GM12878 (cell line): Measurements from ENCODE around the gene LY6G6D. TPM values are rescaled to one million over a fixed set of nuclear protein-coding genes. Genes with fewer than 3 reads are reported as not detected.

Experiments
- ATAC-seq: fragments of 200-7000 bp; cut with Tn5 transposase; 3 replicates; pipeline ENCODE4 v1.9.1; 2020; ENCODE audit warnings: mild to moderate bottlenecking, moderate library complexity
- BruUV-seq: library from RNA; stranded (reverse); fragments of 400-500 nt; replicated peaks from 2 replicates; lab custom pipeline; 2021; lab: Mats Ljungman, UMichigan
- CTCF ChIA-PET: fragments of 300-600 bp; sonication (Branson Sonifier 250); formaldehyde crosslinking; extraction: SDS; loops from one replicate; lab custom pipeline; 2021; ENCODE audit warnings: inconsistent platforms; lab: Yijun Ruan, JAX
- POLR2A ChIA-PET: fragments of 350-600 bp; formaldehyde crosslinking; extraction: SDS; loops from one replicate; lab custom pipeline; 2021; ENCODE audit warnings: inconsistent platforms; lab: Charles Lee
- RAD21 ChIA-PET: fragments of 300-600 bp; sonication (Branson Sonifier 250); formaldehyde crosslinking; loops from one replicate; lab custom pipeline; 2023; ENCODE audit warnings: antibody characterized with exemption; ENCODE audit not compliant: unreplicated experiment; lab: Charles Lee
- SMC1A ChIA-PET: fragments of 300-600 bp; sonication (Branson Sonifier 250); formaldehyde crosslinking; loops from one replicate; lab custom pipeline; 2023; ENCODE audit not compliant: unreplicated experiment, uncharacterized antibody; lab: Charles Lee
- DNase-seq: peaks from one replicate; pipeline ENCODE4 v3.0.0-alpha.2; 2011; ENCODE audit warnings: low read depth, low spot score
- FAIRE-seq: peaks from 3 replicates; lab custom pipeline; 2011; peaks lifted over from hg19 to GRCh38; lab: Jason Lieb, UNC
- H2AFZ ChIP-seq: 2 replicates; pipeline ENCODE4 v1.6.0; 2011; ENCODE audit warnings: low read depth, low read length, control low read depth; ENCODE audit not compliant: control insufficient read depth
- H3K27ac ChIP-seq: 2 replicates; pipeline ENCODE4 v1.5.1; 2011; ENCODE audit warnings: control low read depth; ENCODE audit not compliant: control insufficient read depth, insufficient read depth
- H3K27me3 ChIP-seq, 2 experiments: replicated peaks in 1 of 2; 2 replicates each; pipeline versions ENCODE4 v1.6.0 to v1.6.1; 2011; ENCODE audit warnings: low read length in 1 of 2; ENCODE audit not compliant: control insufficient read depth in 2 of 2, insufficient read depth in 2 of 2
- H3K36me3 ChIP-seq, 2 experiments: 2 replicates each; pipeline ENCODE4 v1.5.1; 2011; ENCODE audit warnings: low read length in 1 of 2; ENCODE audit not compliant: control insufficient read depth in 2 of 2, insufficient read depth in 2 of 2
- H3K4me1 ChIP-seq: 2 replicates; pipeline ENCODE4 v1.6.1; 2011; ENCODE audit warnings: mild to moderate bottlenecking, low read length, moderate library complexity, mixed read lengths; ENCODE audit not compliant: control insufficient read depth, insufficient read depth
- H3K4me2 ChIP-seq: 2 replicates; pipeline ENCODE4 v1.6.0; 2011; ENCODE audit warnings: control low read depth; ENCODE audit not compliant: control insufficient read depth, insufficient read depth
- H3K4me3 ChIP-seq: fragments of 200-600 bp; sonication (generic); 2 replicates; pipeline ENCODE4 v1.5.1; 2016
- H3K79me2 ChIP-seq: 2 replicates; pipeline ENCODE4 v1.6.0; 2011; ENCODE audit warnings: low read length; ENCODE audit not compliant: control insufficient read depth, insufficient read depth
- H3K9ac ChIP-seq: 2 replicates; pipeline ENCODE4 v1.8.0; 2011; ENCODE audit warnings: low read length, control low read depth, mixed read lengths; ENCODE audit not compliant: control insufficient read depth, insufficient read depth
- H3K9me3 ChIP-seq: replicated peaks from 3 replicates; pipeline ENCODE4 v1.5.1; 2011; ENCODE audit warnings: mild to moderate bottlenecking, low read length; ENCODE audit not compliant: control insufficient read depth, insufficient read depth
- H4K20me1 ChIP-seq: 2 replicates; pipeline ENCODE4 v1.6.0; 2011; ENCODE audit not compliant: control insufficient read depth, insufficient read depth
- ATF7 ChIP-seq: fragments of 450-650 bp; IDR thresholded peaks from 2 replicates; pipeline ENCODE4 v1.6.1; 2016; ENCODE audit warnings: low read depth, mild to moderate bottlenecking
- CBFB ChIP-seq: IDR thresholded peaks from 2 replicates; pipeline ENCODE4 v1.6.1; 2016; ENCODE audit warnings: antibody characterized with exemption, low read depth
- GABPA ChIP-seq: IDR thresholded peaks from 2 replicates; pipeline ENCODE4 v1.6.1; 2014; ENCODE audit warnings: antibody characterized with exemption, low read depth, mild to moderate bottlenecking, inconsistent platforms
- KAT2A ChIP-seq: conservative IDR thresholded peaks from 2 replicates; pipeline ENCODE4 v1.6.1; 2011; ENCODE audit warnings: low read depth, low read length; ENCODE audit not compliant: control insufficient read depth
- MTA2 ChIP-seq: fragments of 450-650 bp; IDR thresholded peaks from 2 replicates; pipeline ENCODE4 v1.6.1; 2016; ENCODE audit warnings: low read depth, mild to moderate bottlenecking, moderate library complexity
- SMC3 ChIP-seq: IDR thresholded peaks from 2 replicates; pipeline ENCODE4 v1.6.1; 2011; ENCODE audit warnings: low read length, improper control_type of control experiment, borderline replicate concordance
- YBX1 ChIP-seq: fragments of 450-650 bp; IDR thresholded peaks from 2 replicates; pipeline ENCODE4 v1.6.1; 2016; ENCODE audit warnings: antibody characterized with exemption
- ZNF24 ChIP-seq: fragments of 450-650 bp; IDR thresholded peaks from 2 replicates; pipeline ENCODE4 v1.6.1; 2017; ENCODE audit warnings: antibody characterized with exemption, mild to moderate bottlenecking
- ZZZ3 ChIP-seq: IDR thresholded peaks from 2 replicates; pipeline ENCODE4 v1.6.1; 2011; ENCODE audit warnings: low read depth; ENCODE audit not compliant: control insufficient read depth, insufficient read length
- WGBS: methylation state at CpG from one replicate; pipeline ENCODE4 v1.1.6; 2016; ENCODE audit warnings: low lambda C conversion rate; ENCODE audit not compliant: insufficient replicate concordance, insufficient coverage; ENCODE audit errors: missing lambda C conversion rate; 5-methylcytosine and 5-hydroxymethylcytosine counted together
- in situ Hi-C: fragments of 300-500 bp; cut with MboI; formaldehyde crosslinking; loops from 9 replicates; pipeline ENCODE4 v1.14.3; 2018; ENCODE audit warnings: mixed read lengths
- intact Hi-C: fragments of 100-400 bp; cut with micrococcal nuclease; formaldehyde crosslinking; loops from one replicate; pipeline ENCODE4 v1.14.2; 2022; ENCODE audit not compliant: unreplicated experiment
- polyA plus RNA-seq, 11 experiments: library from polyadenylated mRNA; depleted of rRNA in 4 of 11; unstranded in 6 of 11; stranded (reverse) in 5 of 11; fragments of >200 nt; fragmentation: Nextera tagmentation in 4 of 11; fragmentation: Illumina TruSeq in 1 of 11; extraction: Ambion mirVana in 4 of 11; extraction: Trizol in 1 of 11; gene quantifications; 1 replicate in 1 of 11; 2 replicates in 10 of 11; pipeline versions ENCODE4 v1.2.1 to v1.2.3, GENCODE V29; 2011 to 2016; ENCODE audit warnings: inconsistent platforms in 2 of 11, missing spikeins in 2 of 11, low read depth in 1 of 11
- total RNA-seq, 4 experiments: library from RNA; depleted of rRNA in 3 of 4; stranded (reverse); fragments of >200 nt in 3 of 4; fragmentation: Illumina TruSeq in 1 of 4; extraction: Trizol in 1 of 4; gene quantifications; 2 replicates each; pipeline versions ENCODE4 v1.2.1 to v1.2.3, GENCODE V29; 2013 to 2021
- TF ChIP-seq, protein P1 (sequence below): fragments of 150-350 bp; IDR thresholded peaks from 2 replicates; pipeline ENCODE4 v1.6.1; 2014; ENCODE audit warnings: mild to moderate bottlenecking, low read depth, low read length
- TF ChIP-seq, protein P2 (sequence below): fragments of 450-650 bp; formaldehyde crosslinking; IDR thresholded peaks from 2 replicates; pipeline ENCODE4 v1.4.0; 2022; ENCODE audit warnings: mild to moderate bottlenecking, moderate library complexity
- TF ChIP-seq, protein P3 (sequence below): fragments of 450-650 bp; IDR thresholded peaks from 2 replicates; pipeline ENCODE4 v1.6.1; 2017; ENCODE audit warnings: low read depth, mild to moderate bottlenecking, moderate library complexity

LY6G6D gene
- total and polyA plus RNA-seq, 10 of the 15 experiments (the other 5 are each of a cell fraction or from before 2014, with no cell fraction given), result not detected

DNA sequence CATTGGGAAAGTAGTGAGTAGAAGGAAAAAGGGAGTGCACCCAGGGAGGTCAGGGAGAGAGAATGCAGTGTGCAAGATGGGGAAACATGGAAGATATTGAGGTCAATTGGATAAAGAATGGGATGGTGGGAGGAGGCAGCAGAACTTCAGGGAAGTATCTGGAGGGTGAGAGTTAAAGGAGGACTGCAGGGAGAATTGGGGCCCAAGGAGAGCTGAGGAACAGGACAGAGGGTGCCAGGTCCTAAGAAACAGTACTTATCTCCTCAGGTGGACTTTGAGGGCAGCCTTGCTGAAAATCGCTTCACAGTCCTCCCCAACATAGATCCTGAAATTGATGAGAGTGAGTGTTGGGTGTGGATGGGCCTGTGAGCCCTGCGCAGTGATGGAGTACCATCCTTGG is 43.1 kb downstream of the LY6G6D start:
- ChIA-PET CTCF (interaction anchor here (1.0 to 4.2 kb wide), 3 partner anchors 12 to 132 kb away, joined by 3 to 24 read pairs (median 3); no protein-coding TSS in a partner anchor), POLR2A (interaction anchor here (1.0 kb wide), 1 partner anchor 43 kb away, joined by 3 read pairs; no protein-coding TSS in a partner anchor), RAD21 (interaction anchor here (0.9 kb wide), 1 partner anchor 19 kb away, joined by 5 read pairs; the partner anchor contains the start of gene MSH5), SMC1A (no interaction called here)
- H3K79me2 ChIP-seq, result no peaks in the 10 kb centered on the region
- H3K4me2 ChIP-seq, result no peak overlapping the region
- no TSS peak for BruUV-seq
- H3K9me3 ChIP-seq, result no peaks in the 10 kb centered on the region
- in situ Hi-C loops (no loop called here), intact Hi-C loops (no loop called here)
- no peak overlapping the region for H3K4me3 ChIP-seq
- H3K9ac ChIP-seq, result no peak overlapping the region
- no peaks in the 10 kb centered on the region for H3K27me3 ChIP-seq
- H4K20me1 ChIP-seq, result no peaks in the 10 kb centered on the region
- no peak for FAIRE-seq
- ATAC-seq, result no peak
- H3K4me1 ChIP-seq, result no peaks in the 10 kb centered on the region
- WGBS, result 97% methylated on average over 2 of the region's 2 CpGs
- no peak overlapping the region for H2AFZ ChIP-seq
- no peak overlapping the region for H3K27ac ChIP-seq
- no peaks in the 10 kb centered on the region; a peak in 2 of 4 replicates for H3K36me3 ChIP-seq
- DNase-seq, result no peak
- TF ChIP-seq, protein P1, sequence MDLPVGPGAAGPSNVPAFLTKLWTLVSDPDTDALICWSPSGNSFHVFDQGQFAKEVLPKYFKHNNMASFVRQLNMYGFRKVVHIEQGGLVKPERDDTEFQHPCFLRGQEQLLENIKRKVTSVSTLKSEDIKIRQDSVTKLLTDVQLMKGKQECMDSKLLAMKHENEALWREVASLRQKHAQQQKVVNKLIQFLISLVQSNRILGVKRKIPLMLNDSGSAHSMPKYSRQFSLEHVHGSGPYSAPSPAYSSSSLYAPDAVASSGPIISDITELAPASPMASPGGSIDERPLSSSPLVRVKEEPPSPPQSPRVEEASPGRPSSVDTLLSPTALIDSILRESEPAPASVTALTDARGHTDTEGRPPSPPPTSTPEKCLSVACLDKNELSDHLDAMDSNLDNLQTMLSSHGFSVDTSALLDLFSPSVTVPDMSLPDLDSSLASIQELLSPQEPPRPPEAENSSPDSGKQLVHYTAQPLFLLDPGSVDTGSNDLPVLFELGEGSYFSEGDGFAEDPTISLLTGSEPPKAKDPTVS, result no peak
- TF ChIP-seq YBX1, result no peak
- no peak for TF ChIP-seq MTA2
- TF ChIP-seq KAT2A, result no peak
- no peak for TF ChIP-seq CBFB
- no peak for TF ChIP-seq ATF7

- in situ Hi-C loops (no loop called here), intact Hi-C loops (no loop called here)
- Histone ChIP-seq H3K27me3 (no peaks in the 10 kb centered on the region), H4K20me1 (no peaks in the 10 kb centered on the region), H3K4me1 (no peaks in the 10 kb centered on the region), H2AFZ (no peak overlapping the region), H3K27ac (no peak overlapping the region), H3K4me2 (no peak overlapping the region), H3K36me3 (no peaks in the 10 kb centered on the region; a peak in 2 of 4 replicates), H3K79me2 (no peaks in the 10 kb centered on the region), H3K9me3 (no peaks in the 10 kb centered on the region), H3K4me3 (no peak overlapping the region), H3K9ac (no peak overlapping the region)
- no peak for FAIRE-seq
- ATAC-seq, result no peak
- POLR2A ChIA-PET, result no interaction called here
- 97% methylated on average over 5 of the region's 5 CpGs for WGBS
- BruUV-seq, result no TSS peak
- no peak for DNase-seq
- CTCF ChIA-PET, result interaction anchor here (4.2 kb wide), 1 partner anchor 9 kb away, joined by 24 read pairs; no protein-coding TSS in a partner anchor
- SMC1A ChIA-PET, result interaction anchor here (1.1 kb wide), 1 partner anchor 31 kb away, joined by 3 read pairs; the partner anchor contains the start of gene DDAH2
- RAD21 ChIA-PET, result no interaction called here
- TF ChIP-seq SMC3 (no peak), ZZZ3 (no peak), GABPA (no peak), ZNF24 (no peak)
- TF ChIP-seq, protein P2, sequence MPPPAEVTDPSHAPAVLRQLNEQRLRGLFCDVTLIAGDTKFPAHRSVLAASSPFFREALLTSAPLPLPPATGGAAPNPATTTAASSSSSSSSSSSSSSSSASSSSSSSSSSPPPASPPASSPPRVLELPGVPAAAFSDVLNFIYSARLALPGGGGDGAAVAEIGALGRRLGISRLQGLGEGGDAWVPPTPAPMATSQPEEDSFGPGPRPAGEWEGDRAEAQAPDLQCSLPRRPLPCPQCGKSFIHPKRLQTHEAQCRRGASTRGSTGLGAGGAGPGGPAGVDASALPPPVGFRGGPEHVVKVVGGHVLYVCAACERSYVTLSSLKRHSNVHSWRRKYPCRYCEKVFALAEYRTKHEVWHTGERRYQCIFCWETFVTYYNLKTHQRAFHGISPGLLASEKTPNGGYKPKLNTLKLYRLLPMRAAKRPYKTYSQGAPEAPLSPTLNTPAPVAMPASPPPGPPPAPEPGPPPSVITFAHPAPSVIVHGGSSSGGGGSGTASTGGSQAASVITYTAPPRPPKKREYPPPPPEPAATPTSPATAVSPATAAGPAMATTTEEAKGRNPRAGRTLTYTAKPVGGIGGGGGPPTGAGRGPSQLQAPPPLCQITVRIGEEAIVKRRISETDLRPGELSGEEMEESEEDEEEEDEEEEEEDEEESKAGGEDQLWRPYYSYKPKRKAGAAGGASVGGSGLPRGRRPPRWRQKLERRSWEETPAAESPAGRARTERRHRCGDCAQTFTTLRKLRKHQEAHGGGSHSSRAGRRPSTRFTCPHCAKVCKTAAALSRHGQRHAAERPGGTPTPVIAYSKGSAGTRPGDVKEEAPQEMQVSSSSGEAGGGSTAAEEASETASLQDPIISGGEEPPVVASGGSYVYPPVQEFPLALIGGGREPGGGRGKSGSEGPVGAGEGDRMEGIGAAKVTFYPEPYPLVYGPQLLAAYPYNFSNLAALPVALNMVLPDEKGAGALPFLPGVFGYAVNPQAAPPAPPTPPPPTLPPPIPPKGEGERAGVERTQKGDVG (CRISPR knock-in tag), result no peak
- TF ChIP-seq, protein P3, sequence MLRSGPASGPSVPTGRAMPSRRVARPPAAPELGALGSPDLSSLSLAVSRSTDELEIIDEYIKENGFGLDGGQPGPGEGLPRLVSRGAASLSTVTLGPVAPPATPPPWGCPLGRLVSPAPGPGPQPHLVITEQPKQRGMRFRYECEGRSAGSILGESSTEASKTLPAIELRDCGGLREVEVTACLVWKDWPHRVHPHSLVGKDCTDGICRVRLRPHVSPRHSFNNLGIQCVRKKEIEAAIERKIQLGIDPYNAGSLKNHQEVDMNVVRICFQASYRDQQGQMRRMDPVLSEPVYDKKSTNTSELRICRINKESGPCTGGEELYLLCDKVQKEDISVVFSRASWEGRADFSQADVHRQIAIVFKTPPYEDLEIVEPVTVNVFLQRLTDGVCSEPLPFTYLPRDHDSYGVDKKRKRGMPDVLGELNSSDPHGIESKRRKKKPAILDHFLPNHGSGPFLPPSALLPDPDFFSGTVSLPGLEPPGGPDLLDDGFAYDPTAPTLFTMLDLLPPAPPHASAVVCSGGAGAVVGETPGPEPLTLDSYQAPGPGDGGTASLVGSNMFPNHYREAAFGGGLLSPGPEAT, result no peak
These were observed 45.6 kb downstream of the LY6G6D start for GRCh38 chr6:31760790-31761189.
